Activated gamma-delta T cell treated with anti-CD3 and anti-CD28 coated beads, Interleukin-2, amount 50 U/mL, for 16 hours (primary cell): ENCODE results near the gene RETSAT.
"Not testable (repeated sequence)": the region's sequence is repeated elsewhere in the genome, so short reads cannot be mapped to it uniquely, and the experiment has no call there.

ENCODE experiments used
- DNase-seq: peaks from one replicate; pipeline ENCODE4 v3.0.0-alpha.2; 2020; ENCODE audit warnings: low read depth

The RETSAT gene

GRCh38 chr2:85378257-85378656, 23.9 kb upstream of the RETSAT start:
- DNase-seq: no peak

GRCh38 chr2:85377083-85377482, 22.8 kb upstream of the RETSAT start:
- no peak for DNase-seq

GRCh38 chr2:85376291-85377065, 22.1 kb upstream of the RETSAT start:
- no peak for DNase-seq

GRCh38 chr2:85371045-85371444, 16.7 kb upstream of the RETSAT start:
- DNase-seq: no peak

- no peak for DNase-seq
Measured at GRCh38 chr2:85369500-85369899, 15.2 kb upstream of the RETSAT start.

- no peak for DNase-seq
Measured at GRCh38 chr2:85368921-85369320, 14.6 kb upstream of the RETSAT start.

GRCh38 chr2:85367180-85367579, 12.9 kb upstream of the RETSAT start:
- DNase-seq: no peak

- DNase-seq: not testable (repeated sequence)
Measured at GRCh38 chr2:85362653-85363387, 8.5 kb upstream of the RETSAT start.

GRCh38 chr2:85357736-85358135, 3.4 kb upstream of the RETSAT start:
- no peak for DNase-seq

- DNase-seq: no peak
Measured at GRCh38 chr2:85356186-85356585, 1.9 kb upstream of the RETSAT start.

- DNase-seq: no peak
Measured at GRCh38 chr2:85355521-85355920, 1.2 kb upstream of the RETSAT start.

- DNase-seq: no peak
Measured at GRCh38 chr2:85355073-85355410, 714 bp upstream of the RETSAT start.

- no peak for DNase-seq
Measured at GRCh38 chr2:85353876-85354285, 447 bp downstream of the RETSAT start.

- DNase-seq: no peak
Measured at GRCh38 chr2:85347599-85347998, 6.7 kb downstream of the RETSAT start.

GRCh38 chr2:85344356-85344954, 9.9 kb downstream of the RETSAT start:
- DNase-seq: no peak

- not testable (repeated sequence) for DNase-seq
Measured at GRCh38 chr2:85343207-85343895, 11.0 kb downstream of the RETSAT start.

GRCh38 chr2:85342156-85342555, 12.2 kb downstream of the RETSAT start:
- DNase-seq: no peak

- no peak for DNase-seq
Measured at GRCh38 chr2:85341269-85342029, 12.9 kb downstream of the RETSAT start.

- DNase-seq: no peak
Measured at GRCh38 chr2:85340034-85340892, 14.1 kb downstream of the RETSAT start.

GRCh38 chr2:85334928-85335327, 19.4 kb downstream of the RETSAT start:
- no peak for DNase-seq

GRCh38 chr2:85333877-85334276, 20.5 kb downstream of the RETSAT start:
- not testable (repeated sequence) for DNase-seq
